Measurements from ENCODE around the gene M6PR.
"Not testable (repeated sequence)": the region's sequence is repeated elsewhere in the genome, so short reads cannot be mapped to it uniquely, and the experiment has no call there.

Gene M6PR

GRCh38 chr12:8912914-8913313, 36.5 kb downstream of the M6PR start:
- no peak for DNase-seq (ENCODE audit: low read depth)

GRCh38 chr12:8911606-8912268, 37.7 kb downstream of the M6PR start:
- DNase-seq (ENCODE audit: low read depth) = no peak

GRCh38 chr12:8909752-8910151, 39.7 kb downstream of the M6PR start:
- DNase-seq (ENCODE audit: low read depth) = no peak

- no peak for DNase-seq (ENCODE audit: low read depth)
These were observed 41.9 kb downstream of the M6PR start for GRCh38 chr12:8907513-8907912.

- no peak for DNase-seq (ENCODE audit: low read depth)
These were observed 42.9 kb downstream of the M6PR start for GRCh38 chr12:8906266-8907180.

GRCh38 chr12:8905546-8905945, 43.9 kb downstream of the M6PR start:
- no peak for DNase-seq (ENCODE audit: low read depth)

GRCh38 chr12:8904665-8905064, 44.8 kb downstream of the M6PR start:
- DNase-seq (ENCODE audit: low read depth) = no peak

- DNase-seq (ENCODE audit: low read depth) = no peak
These were observed 45.8 kb downstream of the M6PR start for GRCh38 chr12:8903646-8904045.

- not testable (repeated sequence) for DNase-seq (ENCODE audit: low read depth)
These were observed 46.7 kb downstream of the M6PR start for GRCh38 chr12:8902703-8903102.

- DNase-seq (ENCODE audit: low read depth) = no peak
These were observed 49.6 kb downstream of the M6PR start for GRCh38 chr12:8899830-8900229.

GRCh38 chr12:8897081-8897480, 52.4 kb downstream of the M6PR start:
- no peak for DNase-seq (ENCODE audit: low read depth)

- no peak for DNase-seq (ENCODE audit: low read depth)
These were observed 54.5 kb downstream of the M6PR start for GRCh38 chr12:8894986-8895385.

GRCh38 chr12:8894378-8894777, 55.1 kb downstream of the M6PR start:
- no peak for DNase-seq (ENCODE audit: low read depth)

GRCh38 chr12:8891976-8892375, 57.5 kb downstream of the M6PR start:
- DNase-seq (ENCODE audit: low read depth) = no peak

All from HS-27A (cell line).